Ishikawa (cell line): Measurements from ENCODE around the gene ARHGEF40.

Experiments used
- CEBPB ChIP-seq: IDR thresholded peaks from 2 replicates; pipeline ENCODE4 v1.6.1; 2012
- CREB1 ChIP-seq: IDR thresholded peaks from 2 replicates; pipeline ENCODE4 v1.6.1; 2012; ENCODE audit warnings: low read depth
- EGR1 ChIP-seq: IDR thresholded peaks from 2 replicates; pipeline ENCODE4 v1.6.1; 2012
- EP300 ChIP-seq: IDR thresholded peaks from 2 replicates; pipeline ENCODE4 v1.6.1; 2012; ENCODE audit warnings: borderline replicate concordance
- NFIC ChIP-seq: IDR thresholded peaks from 2 replicates; pipeline ENCODE4 v1.6.1; 2012
- RAD21 ChIP-seq: IDR thresholded peaks from 2 replicates; pipeline ENCODE4 v1.6.1; 2012; ENCODE audit warnings: low read depth
- TAF1 ChIP-seq: IDR thresholded peaks from 2 replicates; pipeline ENCODE4 v1.6.1; 2012; ENCODE audit warnings: low read depth, mild to moderate bottlenecking
- TF ChIP-seq, protein P1 (sequence below): IDR thresholded peaks from 2 replicates; pipeline ENCODE4 v1.6.1; 2012
- TF ChIP-seq, protein P2 (sequence below): IDR thresholded peaks from 2 replicates; pipeline ENCODE4 v1.6.1; 2012
- TF ChIP-seq, protein P3 (sequence below): IDR thresholded peaks from 2 replicates; pipeline ENCODE4 v1.6.1; 2012; ENCODE audit warnings: low read depth, mild to moderate bottlenecking

DNA sequence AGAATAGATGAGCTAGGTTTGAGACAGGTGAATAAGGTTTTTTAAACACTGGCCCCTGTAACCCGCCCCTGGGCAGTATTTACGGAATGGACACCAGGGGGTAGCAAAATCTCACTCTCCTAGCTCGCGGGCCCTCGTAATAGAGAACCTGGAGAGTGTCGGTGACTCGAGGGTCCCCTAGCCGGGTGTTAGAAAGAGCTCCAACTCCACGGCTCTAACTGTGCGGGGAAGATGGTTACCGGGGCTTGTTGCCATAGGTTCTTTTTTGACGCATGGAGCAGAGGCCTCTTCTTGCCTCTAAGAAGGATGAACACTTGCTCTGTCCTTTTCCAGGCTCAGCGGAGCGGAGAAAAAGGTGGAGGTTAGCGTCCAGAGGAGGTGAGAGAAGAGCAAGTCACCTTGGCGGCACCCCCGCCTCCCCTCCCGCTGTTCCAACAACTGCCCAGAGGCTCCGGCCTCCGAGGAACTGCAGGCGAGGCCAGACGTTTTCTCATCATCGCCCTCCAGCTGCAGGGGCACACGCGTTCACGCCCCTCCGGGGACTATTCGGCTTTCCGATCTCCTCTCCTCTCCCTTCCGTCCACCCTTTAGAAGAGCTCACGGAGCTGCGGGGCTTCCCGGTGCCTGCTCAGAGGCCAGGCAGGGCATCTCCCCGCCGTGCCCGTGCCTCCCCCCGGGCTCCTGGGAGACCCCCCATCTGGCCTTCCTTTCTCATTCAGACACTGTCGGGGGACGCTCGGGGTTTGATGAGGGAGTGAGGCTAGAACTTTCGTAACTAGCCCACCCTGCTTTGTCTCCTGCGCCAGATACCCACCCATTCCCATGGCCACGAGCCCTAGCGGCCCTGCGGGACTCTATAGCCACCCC, 1.4 kb upstream of the ARHGEF40 start:
- no peak for TF ChIP-seq CEBPB
- TF ChIP-seq, protein P1, sequence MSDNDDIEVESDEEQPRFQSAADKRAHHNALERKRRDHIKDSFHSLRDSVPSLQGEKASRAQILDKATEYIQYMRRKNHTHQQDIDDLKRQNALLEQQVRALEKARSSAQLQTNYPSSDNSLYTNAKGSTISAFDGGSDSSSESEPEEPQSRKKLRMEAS: no peak
- TF ChIP-seq EGR1: no peak
- no peak for TF ChIP-seq NFIC
- no peak for TF ChIP-seq EP300
- TF ChIP-seq RAD21: peak; percentile 65
- TF ChIP-seq, protein P2, sequence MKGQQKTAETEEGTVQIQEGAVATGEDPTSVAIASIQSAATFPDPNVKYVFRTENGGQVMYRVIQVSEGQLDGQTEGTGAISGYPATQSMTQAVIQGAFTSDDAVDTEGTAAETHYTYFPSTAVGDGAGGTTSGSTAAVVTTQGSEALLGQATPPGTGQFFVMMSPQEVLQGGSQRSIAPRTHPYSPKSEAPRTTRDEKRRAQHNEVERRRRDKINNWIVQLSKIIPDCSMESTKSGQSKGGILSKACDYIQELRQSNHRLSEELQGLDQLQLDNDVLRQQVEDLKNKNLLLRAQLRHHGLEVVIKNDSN: no peak
- TF ChIP-seq TAF1: no peak
- TF ChIP-seq CREB1: no peak
- TF ChIP-seq, protein P3, sequence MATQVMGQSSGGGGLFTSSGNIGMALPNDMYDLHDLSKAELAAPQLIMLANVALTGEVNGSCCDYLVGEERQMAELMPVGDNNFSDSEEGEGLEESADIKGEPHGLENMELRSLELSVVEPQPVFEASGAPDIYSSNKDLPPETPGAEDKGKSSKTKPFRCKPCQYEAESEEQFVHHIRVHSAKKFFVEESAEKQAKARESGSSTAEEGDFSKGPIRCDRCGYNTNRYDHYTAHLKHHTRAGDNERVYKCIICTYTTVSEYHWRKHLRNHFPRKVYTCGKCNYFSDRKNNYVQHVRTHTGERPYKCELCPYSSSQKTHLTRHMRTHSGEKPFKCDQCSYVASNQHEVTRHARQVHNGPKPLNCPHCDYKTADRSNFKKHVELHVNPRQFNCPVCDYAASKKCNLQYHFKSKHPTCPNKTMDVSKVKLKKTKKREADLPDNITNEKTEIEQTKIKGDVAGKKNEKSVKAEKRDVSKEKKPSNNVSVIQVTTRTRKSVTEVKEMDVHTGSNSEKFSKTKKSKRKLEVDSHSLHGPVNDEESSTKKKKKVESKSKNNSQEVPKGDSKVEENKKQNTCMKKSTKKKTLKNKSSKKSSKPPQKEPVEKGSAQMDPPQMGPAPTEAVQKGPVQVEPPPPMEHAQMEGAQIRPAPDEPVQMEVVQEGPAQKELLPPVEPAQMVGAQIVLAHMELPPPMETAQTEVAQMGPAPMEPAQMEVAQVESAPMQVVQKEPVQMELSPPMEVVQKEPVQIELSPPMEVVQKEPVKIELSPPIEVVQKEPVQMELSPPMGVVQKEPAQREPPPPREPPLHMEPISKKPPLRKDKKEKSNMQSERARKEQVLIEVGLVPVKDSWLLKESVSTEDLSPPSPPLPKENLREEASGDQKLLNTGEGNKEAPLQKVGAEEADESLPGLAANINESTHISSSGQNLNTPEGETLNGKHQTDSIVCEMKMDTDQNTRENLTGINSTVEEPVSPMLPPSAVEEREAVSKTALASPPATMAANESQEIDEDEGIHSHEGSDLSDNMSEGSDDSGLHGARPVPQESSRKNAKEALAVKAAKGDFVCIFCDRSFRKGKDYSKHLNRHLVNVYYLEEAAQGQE: no peak
